GM18870 (cell line): ENCODE data around the gene HEPACAM2.

Source experiments
- ATAC-seq: cut with Tn5 transposase; IDR thresholded peaks from one replicate; pipeline ENCODE4 v1.9.1; 2021; ENCODE audit warnings: moderate library complexity; ENCODE audit not compliant: unreplicated experiment

The HEPACAM2 gene

GRCh38 chr7:93203496-93203895, 22.8 kb downstream of the HEPACAM2 start:
- no peak for ATAC-seq

DNA sequence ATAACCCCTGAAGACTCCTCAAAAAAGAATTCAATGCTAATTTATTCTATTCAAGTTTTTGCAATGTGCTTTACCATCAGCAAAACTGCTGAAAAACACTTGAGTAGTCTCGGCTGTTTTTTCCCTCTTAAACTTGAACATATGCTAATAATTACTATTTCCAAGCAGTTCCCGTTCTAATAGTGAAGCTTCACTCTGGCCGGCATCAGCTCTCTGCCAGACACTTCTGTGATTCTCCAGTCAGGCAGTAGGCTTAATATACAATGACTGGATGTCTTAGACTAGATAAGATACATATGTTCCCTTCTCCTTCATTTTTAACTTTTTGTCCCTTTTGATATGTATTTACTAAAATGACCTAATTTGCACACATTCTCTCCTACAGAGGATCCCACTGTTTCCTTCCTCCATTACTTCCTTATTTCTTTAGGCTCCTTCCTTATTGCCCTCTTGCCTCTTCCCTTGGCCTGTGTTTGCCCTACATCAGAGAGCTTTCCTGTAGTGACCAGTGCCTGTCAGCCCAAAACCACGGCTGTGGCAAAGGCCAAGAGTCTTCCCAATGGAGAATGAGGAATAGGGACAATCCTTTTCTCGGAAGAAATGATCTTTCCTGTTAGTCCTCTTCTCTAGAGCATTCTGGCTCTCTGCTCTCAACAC, 23.5 kb downstream of the HEPACAM2 start:
- no peak for ATAC-seq

GRCh38 chr7:93198472-93198871, 27.8 kb downstream of the HEPACAM2 start:
- ATAC-seq: no peak

DNA sequence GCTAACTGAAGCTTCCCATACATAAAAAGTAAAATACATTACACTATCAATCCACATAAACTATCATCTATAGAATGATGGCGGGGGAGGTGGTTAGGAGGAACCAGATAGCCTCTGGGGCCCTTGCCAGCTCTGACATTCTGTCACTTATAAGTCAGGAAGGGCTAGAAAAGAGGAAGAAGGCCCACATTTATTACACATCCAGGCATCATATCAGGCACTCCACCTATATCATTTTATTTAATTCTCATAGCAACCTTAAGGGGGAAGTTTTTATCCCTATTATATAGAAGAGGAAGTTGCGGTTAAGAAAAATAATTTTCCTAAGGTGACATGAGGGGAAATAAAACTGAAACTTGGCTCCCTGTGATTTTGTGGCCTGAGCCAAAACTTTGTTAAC, 29.9 kb downstream of the HEPACAM2 start:
- no peak for ATAC-seq

DNA sequence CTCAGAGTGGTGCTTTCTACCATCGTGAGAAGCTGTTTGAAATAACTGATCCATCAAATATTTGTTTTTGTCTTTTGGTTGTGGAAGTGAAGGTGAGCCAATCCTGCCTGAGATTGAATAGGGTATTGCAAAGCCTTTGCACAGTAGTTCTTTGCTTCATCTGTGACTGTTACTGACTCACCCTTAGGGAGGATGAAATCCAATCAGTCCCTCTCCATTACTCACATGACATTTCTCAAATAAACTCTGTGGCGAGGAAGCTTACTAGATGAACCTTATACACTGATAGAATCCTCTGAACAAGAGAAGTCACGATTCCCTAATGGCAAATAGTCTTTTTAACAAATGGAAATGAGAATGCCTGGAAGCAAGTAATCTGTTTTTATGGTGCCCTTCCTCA, 31.9 kb downstream of the HEPACAM2 start:
- no peak for ATAC-seq

- ATAC-seq: no peak
These were observed 37.2 kb downstream of the HEPACAM2 start for GRCh38 chr7:93188870-93189634.

- no peak for ATAC-seq
These were observed 40.8 kb downstream of the HEPACAM2 start for GRCh38 chr7:93185303-93186027.

DNA sequence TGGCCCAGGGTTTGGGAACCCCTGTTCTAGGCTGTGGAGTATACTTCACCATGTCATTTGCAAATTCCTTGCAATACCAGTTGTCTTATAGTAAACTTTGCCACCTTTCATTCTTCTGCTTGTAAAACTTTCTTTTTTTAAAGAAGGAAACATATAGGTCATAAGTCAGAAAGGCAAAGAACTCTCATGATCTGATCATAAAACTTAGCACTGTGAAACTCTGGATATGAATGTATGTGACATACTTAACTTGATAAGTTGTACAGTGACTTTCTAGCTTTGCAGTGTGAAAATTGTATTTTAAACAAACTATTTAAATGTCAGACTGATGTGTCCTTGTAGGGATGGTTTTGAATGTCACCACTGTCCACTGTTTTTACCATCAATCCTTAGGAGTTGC, 47.1 kb downstream of the HEPACAM2 start:
- no peak for ATAC-seq

GRCh38 chr7:93178213-93178612, 48.1 kb downstream of the HEPACAM2 start:
- no peak for ATAC-seq

GRCh38 chr7:93176992-93177580, 49.2 kb downstream of the HEPACAM2 start:
- ATAC-seq: no peak

DNA sequence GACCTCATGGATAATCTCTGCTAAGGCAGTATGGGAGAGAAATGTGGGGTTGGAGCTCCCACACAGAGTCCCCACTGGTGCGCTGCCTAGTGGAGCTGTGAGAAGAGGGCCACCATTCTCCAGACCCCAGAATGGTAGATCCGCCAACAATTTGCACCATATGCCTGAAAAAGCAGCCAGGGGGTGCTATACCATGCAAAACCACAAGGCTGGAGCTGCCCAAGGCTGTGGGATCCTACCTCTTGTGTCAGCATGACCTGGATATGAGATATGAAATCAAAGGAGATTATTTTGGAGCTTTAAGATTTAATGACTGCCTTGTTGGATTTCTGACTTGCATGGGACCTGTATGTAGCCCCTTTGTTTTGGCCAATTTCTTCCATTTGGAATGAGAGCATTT, 51.0 kb downstream of the HEPACAM2 start:
- no peak for ATAC-seq

DNA sequence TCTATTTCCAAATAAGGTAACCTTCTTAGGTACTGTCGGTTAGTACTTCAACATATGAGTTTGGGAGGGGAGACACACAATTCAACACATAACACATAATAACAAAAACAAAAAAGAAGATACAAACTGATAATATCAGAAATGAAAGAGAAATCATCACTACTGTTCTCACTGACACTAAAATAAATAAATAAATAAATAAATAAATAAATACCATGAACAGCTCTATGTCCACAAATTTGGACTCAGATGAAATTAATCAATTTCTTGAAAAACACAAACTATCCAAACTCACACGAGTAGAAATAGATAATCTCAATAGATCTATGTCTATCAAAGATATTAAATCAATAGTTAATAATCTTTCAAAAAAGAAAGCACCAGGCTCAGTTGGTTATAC, 53.6 kb downstream of the HEPACAM2 start:
- no peak for ATAC-seq

DNA sequence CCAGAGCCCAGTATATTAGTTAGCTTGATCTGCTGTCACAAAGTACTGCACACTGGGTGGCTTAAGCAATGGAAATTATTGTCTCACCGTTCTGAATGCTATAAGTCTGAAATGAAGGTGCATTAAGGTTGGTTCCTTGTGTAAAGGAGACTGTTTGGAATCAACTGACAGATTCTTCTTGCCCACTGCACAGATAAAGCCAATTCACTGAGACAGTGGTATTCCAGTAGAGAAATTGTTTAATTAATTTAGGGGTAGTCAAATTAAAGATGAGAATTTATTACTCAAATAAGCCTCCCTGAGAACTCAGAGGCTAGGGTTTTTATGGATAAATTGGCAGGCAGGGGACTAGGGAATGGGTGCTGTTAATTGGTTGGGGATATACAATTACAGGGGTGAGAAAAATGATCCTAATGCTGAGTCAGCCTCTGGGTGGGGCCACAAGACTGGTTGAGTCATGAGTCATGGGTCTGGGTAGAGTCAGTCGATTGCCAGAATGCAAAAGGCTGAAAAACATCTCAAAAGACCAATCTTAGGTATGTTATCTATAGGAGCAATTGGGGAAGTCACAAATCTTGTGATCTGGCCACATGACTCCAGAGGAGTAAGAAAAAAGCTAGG, 54.6 kb downstream of the HEPACAM2 start:
- ATAC-seq: no peak

DNA sequence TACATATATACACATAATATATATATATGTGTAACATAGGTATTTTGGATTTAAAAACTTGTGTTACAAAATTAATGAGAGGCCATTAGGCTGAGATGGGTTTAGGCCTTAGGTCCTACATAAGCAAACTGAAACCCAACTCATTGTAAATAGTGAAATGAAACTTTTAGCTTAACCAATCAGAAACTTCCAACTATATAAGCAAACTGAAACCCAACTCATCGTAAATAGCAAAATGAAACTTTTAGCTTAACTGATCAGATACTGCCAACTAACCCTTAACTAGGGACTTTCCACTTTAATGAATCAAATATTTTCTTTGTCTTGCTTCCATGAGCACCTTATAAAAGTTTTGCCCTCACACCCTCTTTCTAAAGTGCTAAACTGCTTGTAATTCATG, 60.8 kb downstream of the HEPACAM2 start:
- ATAC-seq: peak; percentile 100

- ATAC-seq: no peak
These were observed 61.5 kb downstream of the HEPACAM2 start for GRCh38 chr7:93164766-93165165.

GRCh38 chr7:93161181-93161762, 65.0 kb downstream of the HEPACAM2 start:
- no peak for ATAC-seq

DNA sequence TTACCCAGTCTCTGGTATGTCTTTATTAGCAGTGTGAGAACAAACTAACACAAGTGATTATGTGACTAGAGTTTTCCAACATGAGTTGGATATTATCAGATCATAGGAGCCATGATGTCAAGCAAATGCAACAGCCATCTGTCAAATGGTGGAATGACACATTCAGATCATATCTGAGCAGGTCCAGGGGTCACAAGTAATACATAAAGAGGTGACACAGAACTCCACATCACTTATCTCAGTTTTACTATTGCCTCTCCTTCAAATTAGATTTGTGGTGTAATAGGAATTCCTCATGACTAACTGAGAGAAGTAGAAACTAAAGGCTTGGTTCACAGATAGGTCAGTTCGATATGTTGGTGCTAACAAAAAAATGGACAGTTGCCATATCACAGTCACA, 65.9 kb downstream of the HEPACAM2 start:
- ATAC-seq: no peak

GRCh38 chr7:93159490-93159889, 66.8 kb downstream of the HEPACAM2 start:
- ATAC-seq: no peak

- ATAC-seq: no peak
These were observed 69.4 kb downstream of the HEPACAM2 start for GRCh38 chr7:93156884-93157283.

DNA sequence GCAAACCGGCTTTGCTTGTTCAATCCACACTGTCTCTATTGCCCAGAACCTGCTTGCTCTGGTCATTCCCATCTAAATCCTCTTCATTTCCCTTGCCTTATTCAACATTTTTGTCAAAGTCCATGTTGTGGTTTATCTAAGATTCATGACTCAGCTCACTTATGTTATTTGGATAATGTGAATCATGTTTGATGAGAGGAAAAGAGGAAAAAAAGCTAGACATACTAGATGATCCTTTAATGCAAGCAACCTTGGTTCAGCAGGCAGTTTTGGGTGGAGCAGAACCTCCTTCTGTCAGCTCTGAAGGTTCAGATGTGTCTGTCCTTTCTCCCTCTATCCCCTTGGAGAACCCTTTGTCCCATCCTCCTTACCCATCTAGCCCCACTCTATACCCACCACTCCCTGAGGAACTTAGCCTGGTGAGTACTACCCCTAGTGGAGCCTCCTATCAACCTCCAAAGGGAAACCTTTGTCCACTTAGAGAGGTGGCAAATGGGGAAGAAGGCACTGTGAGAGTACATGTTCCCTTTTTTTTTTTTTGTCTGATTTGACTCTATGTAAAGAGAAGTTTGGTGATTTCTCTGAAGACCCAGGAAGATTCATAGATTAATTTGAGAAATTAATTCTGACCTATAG, 76.0 kb downstream of the HEPACAM2 start:
- no peak for ATAC-seq
